Activated naive CD4-positive, alpha-beta T cell treated with anti-CD3 and anti-CD28 coated beads, Interleukin-2, amount 10 ng/mL, durations not matched to agents 5 hours and 36 hours (primary cell): ENCODE data around the gene TNK1. TPM values are rescaled to one million over a fixed set of nuclear protein-coding genes. Genes with fewer than 3 reads are reported as not detected.

Experiments used
- total RNA-seq, 2 experiments: library from RNA; stranded (reverse); gene quantifications; one replicate each; pipeline ENCODE4 v1.2.3, GENCODE V29; 2021

The TNK1 gene
- total RNA-seq: 1 to 10 TPM; 1.6 to 1.9 TPM

DNA sequence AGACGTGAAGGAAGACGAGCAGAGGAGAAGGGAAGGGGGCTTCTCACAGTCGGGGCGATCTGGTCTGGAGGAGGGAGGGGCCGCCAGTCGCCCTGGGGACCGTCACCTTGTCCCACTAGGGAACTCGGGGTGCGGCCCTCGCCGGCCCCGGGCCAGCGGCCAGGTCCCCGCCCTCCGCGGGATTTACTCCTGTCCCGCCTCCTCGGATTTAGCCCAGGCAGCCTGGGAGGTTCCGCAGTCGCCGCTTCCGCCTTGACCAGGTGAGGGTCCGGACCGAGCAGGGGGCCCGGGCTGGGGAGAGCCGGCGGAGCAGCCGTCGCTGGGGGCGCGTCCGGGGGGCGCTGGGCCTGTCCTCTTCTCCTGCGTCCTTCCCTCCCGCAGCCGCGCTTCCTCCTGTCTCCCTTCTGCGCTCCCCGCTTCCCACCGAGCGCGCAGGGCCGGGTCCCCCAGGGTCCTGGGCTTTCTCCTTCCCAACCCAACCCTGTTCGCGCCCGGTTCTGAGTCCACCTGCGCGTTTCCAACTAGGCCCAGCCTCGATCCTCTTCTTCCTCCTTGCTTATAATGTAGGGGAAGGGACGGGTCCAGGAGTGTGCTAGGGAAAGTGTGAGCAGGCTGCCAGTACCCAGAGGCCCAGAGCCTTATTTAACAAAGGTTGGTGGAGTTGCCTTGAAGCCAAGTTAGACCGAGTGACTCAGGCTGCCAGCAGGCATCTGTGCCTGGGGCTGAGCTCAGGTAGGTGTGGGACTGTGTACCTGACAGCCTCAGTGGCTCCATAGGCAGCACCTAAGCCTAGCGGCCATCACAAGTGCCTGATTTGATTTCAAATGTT lies at the start of gene TNK1:
TSS of gene TNK1 (plus strand) at position 235 of the 829 bp plus-strand sequence. CDS start 1,838 bp downstream, outside the sequence.

DNA sequence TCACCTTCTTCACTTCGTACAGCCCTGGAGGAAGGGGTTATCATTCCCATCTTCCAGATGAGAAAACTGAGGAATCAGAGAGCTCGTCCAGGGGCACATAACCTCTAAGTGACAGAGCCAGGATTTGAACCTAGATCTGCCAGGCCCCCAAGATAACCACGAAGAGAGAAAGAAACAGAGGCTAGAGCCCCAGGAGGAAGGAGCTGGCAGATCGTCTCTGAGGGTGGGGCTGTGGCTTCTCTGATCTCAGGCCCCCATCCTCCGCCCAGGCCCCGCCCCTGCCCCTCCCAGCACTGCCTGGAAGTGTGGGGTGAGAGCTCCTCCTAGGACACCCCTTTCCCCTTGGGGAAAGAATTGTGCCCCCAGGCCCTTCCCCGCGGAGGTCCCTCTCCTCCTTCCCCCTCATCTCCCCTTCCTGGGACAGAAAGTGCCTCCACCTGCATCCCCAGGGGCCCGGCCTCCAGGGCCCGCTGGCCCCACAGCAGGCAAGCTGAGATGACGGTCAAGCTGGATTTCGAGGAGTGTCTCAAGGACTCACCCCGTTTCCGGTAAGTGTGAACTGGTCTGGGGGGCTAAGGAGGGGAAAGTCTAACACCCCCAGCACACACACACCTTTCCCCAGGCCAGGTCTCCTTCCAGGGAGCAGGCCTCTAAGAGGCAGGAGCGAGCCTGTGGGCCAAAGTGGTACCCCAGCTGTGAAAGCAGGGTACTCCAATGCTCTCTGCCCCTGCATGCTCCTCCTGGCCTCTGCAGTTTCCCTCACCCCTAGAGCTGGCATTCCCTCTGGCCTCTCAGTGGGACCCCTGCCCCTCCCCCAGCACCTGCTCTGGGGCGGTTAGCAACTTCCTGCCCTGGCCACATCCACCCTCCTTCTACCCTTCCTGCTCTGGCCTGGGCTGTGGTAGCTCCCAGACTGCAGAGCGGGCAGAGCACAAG lies 44.4 kb upstream of the TNK1 start, which contains the start of gene ACAP1:
TSS of gene ACAP1 (plus strand) at position 290 of the 936 bp plus-strand sequence. CDS start at position 496, 206 bp downstream.

GRCh38 chr17:7351665-7352502 lies 29.0 kb upstream of the TNK1 start, which contains the start of gene KCTD11:
KCTD11 (plus strand) TSS chr17:7352162.

DNA sequence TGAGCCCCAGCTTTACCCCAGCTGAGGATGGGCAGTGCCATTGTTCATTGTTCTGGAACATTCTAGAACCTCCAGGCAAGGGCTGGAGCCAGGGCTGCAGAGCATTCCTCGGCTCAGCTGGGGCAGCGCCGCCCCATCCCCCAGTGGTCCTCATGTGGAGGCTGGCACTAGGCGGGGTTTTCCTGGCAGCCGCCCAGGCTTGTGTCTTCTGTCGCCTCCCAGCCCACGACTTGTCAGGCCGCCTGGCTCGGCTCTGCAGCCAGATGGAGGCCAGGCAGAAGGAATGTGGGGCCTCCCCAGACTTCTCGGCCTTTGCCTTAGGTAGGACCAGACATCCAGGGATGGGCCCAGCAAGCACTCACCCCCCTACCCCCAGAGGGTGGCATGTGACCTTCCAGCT lies 25.8 kb upstream of the TNK1 start, which contains the start of gene TMEM95:
TSS of gene TMEM95 (plus strand) at position 104 of the 400 bp plus-strand sequence. CDS start at position 153, 49 bp downstream.

GRCh38 chr17:7394452-7395191 lies 13.7 kb downstream of the TNK1 start, which contains the start of gene PLSCR3:
PLSCR3 (minus strand) TSS chr17:7394525; CDS start chr17:7394110, 415 bp downstream.

GRCh38 chr17:7403977-7404736 lies 23.3 kb downstream of the TNK1 start, which contains the start of gene TMEM256:
TMEM256 (minus strand) TSS chr17:7404097; CDS start chr17:7404084, 13 bp downstream.

DNA sequence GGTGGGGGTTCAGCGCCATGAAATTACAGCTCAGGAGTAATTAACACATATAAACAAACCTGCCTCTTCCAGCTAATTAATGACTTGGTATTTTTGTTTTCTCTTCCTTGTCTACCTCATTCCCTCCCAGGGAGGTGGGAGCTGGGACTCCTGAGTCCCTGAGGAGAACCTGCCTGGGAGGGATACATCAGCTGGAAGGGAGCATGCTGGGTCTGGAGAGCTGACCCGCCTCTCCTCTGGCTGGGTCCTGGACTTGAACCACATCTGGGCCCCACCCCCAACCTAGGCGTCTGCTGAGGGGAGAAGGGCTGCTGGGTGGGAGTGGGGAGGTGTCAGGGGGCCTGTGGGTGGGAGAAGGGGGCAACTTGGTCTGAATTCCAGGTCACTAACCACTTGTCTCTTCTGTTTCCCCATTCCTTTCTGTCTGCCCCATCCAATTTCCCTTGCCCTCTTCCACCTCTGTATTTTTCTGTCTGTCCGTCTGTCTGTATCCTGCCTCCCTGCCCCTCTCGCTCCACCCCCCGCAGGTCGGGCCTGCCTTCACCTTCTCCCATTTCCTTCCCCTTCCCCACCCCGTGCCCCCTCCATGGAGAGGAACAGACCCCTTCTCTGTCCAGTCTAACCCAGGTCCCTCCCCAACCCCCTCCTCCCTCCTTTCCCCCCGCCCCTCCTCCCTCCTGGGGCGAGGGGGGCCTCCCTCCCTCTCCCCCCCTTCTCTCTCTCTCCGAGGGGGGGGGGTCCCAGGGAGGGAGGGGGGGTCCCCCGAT lies 26.8 kb downstream of the TNK1 start, which contains the start of gene NLGN2:
TSS of gene NLGN2 (plus strand) at position 361 of the 767 bp plus-strand sequence. CDS start 411 bp downstream, outside the sequence.

DNA sequence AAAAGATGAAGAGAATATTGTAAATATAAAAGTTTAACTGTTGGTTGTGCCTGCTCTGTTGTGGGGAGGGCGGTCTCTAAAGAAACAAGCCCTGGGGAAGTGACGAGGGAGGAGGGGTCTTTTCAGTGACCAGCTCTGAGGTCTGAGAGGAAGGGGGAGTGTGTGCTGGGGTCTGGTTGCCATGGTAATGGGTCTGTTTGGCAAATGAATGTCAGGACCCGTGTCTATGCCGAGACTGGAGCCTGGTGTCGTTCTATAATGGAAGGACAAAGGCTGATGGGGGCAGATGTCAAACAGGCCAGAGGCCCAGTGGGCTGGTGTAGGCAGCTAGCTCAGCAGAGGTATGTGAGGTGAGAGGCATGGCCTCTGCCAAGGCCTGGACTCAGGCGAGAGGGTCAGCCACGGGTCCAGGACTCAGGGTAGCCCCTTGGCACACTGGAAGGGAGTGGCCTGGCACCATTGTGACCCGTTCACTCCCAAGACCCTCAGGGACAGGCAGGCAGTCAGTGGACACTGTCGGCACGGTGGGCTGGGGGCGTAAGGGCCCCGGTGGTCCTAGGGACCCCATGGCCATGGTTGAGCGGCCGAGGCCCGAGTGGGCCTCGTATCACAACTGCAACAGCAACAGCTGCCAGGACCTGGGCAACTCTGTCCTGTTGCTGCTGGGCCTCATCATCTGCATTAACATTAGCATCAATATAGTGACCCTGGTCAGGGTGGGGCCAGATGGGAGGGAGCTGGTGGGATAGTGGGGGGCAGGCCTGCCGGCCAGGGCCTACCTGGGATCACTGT lies 39.1 kb downstream of the TNK1 start, which contains the start of gene SPEM1:
TSS of gene SPEM1 (plus strand) at position 506 of the 792 bp plus-strand sequence. CDS start at position 567, 61 bp downstream.

DNA sequence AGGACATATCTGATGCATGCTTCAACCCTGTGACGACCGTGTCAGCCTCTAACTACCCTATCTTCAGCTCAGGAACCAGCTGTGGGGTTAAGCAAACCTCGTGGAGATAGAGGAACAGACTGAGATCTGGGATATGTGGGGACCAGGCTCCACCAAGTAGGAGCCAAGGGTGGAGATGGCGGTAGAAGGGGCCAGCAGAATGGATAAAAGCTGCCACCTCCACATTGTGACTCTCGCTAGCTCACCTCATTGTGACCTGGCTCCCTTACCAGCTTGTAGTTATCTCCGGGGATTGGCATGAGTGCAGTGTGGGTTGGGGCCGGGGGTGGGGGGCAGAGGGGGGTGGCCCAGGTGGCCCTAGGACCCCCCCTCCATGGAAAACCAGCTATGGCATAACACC lies 44.4 kb downstream of the TNK1 start, which contains the start of gene SPEM2:
TSS of gene SPEM2 (plus strand) at position 301 of the 400 bp plus-strand sequence. CDS start at position 374, 73 bp downstream.

DNA sequence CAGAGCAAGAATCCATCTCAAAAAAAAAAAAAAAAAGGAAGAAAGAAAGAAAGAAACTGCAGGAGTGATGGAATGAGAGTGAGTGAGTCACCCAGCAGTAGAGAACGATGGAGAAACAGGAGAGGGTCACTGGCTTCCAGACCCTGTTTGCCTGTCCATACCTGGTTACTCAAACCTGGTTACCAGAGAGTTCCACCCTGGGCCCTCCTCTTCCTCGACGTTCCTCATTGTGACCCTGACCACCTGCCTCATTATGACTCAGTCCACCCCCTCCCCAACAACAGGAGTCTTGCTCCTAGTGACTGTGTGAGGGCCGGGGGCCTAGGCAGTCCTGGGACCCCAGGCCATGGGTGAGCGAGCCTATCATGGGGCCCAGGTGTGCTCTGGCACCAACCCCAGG lies 47.7 kb downstream of the TNK1 start, which contains the start of gene SPEM3:
TSS of gene SPEM3 (plus strand) at position 301 of the 400 bp plus-strand sequence. CDS start at position 347, 46 bp downstream.

Other genes starting within 250 kb of the TNK1 start
- gene ASGR1, start 201.7 kb upstream of the TNK1 start, total RNA-seq: 1 to 10 TPM in 1 of 2 experiments, under 1 TPM in 1; 0.63 to 1.2 TPM
- 10 to 100 TPM; 11.6 to 11.9 TPM for gene DLG4, start 161.3 kb upstream of the TNK1 start, total RNA-seq
- gene ACADVL, start 161.2 kb upstream of the TNK1 start, total RNA-seq: 100 to 1,000 TPM; 291 to 311 TPM
- 10 to 100 TPM; 47.0 to 47.5 TPM for gene DVL2, start 146.6 kb upstream of the TNK1 start, total RNA-seq
- gene PHF23, start 141.6 kb upstream of the TNK1 start, total RNA-seq: 10 to 100 TPM; 53.9 to 55.9 TPM
- 100 to 1,000 TPM; 276 to 282 TPM for gene GABARAP, start 138.6 kb upstream of the TNK1 start, total RNA-seq
- gene CTDNEP1, start 129.4 kb upstream of the TNK1 start, total RNA-seq: 100 to 1,000 TPM; 154 to 160 TPM
- 10 to 100 TPM; 36.2 to 44.5 TPM for gene ELP5, start 128.9 kb upstream of the TNK1 start, total RNA-seq
- under 1 TPM; 0.53 to 0.76 TPM for gene CLDN7, start 118.6 kb upstream of the TNK1 start, total RNA-seq
- not detected for gene SLC2A4, start 99.4 kb upstream of the TNK1 start, total RNA-seq
- under 1 TPM; 0.55 to 0.67 TPM for gene YBX2, start 86.5 kb upstream of the TNK1 start, total RNA-seq
- gene EIF5A, start 73.5 kb upstream of the TNK1 start, total RNA-seq: 100 to 1,000 TPM; 429 to 433 TPM
- 10 to 100 TPM; 67.6 to 77.5 TPM for gene GPS2, start 65.7 kb upstream of the TNK1 start, total RNA-seq
- gene NEURL4, start 51.8 kb upstream of the TNK1 start, total RNA-seq: 10 to 100 TPM; 35.8 to 41.7 TPM
- 100 to 1,000 TPM; 738 to 785 TPM for gene ACAP1, start 44.6 kb upstream of the TNK1 start, total RNA-seq
- gene KCTD11, start 28.9 kb upstream of the TNK1 start, total RNA-seq: 1 to 10 TPM; 7.0 to 7.1 TPM
- gene TMEM95, start 25.9 kb upstream of the TNK1 start, total RNA-seq: not detected
- gene PLSCR3, start 13.4 kb downstream of the TNK1 start, total RNA-seq: 100 to 1,000 TPM; 159 to 160 TPM
- gene TMEM256, start 23.0 kb downstream of the TNK1 start, total RNA-seq: 10 to 100 TPM; 66.2 to 67.9 TPM
- 1 to 10 TPM; 4.9 to 5.1 TPM for gene NLGN2, start 26.8 kb downstream of the TNK1 start, total RNA-seq
- gene SPEM1, start 39.2 kb downstream of the TNK1 start, total RNA-seq: not detected
- not detected for gene SPEM2, start 44.5 kb downstream of the TNK1 start, total RNA-seq
- gene SPEM3, start 47.8 kb downstream of the TNK1 start, total RNA-seq: not detected
- gene TMEM102, start 54.3 kb downstream of the TNK1 start, total RNA-seq: 10 to 100 TPM; 16.3 to 17.0 TPM
- 10 to 100 TPM; 21.3 to 21.6 TPM for gene FGF11, start 58.4 kb downstream of the TNK1 start, total RNA-seq
- gene CHRNB1, start 64.0 kb downstream of the TNK1 start, total RNA-seq: 10 to 100 TPM; 15.3 to 19.0 TPM
- gene ZBTB4, start 98.5 kb downstream of the TNK1 start, total RNA-seq: 10 to 100 TPM; 29.0 to 29.5 TPM
- not detected for gene SLC35G6, start 100.4 kb downstream of the TNK1 start, total RNA-seq
- 100 to 1,000 TPM; 174 to 175 TPM for gene POLR2A, start 103.3 kb downstream of the TNK1 start, total RNA-seq
- 100 to 1,000 TPM; 100 to 103 TPM for gene TNFSF12, start 168.0 kb downstream of the TNK1 start, total RNA-seq
- 1 to 10 TPM; 7.2 to 7.4 TPM for gene TNFSF13, start 177.7 kb downstream of the TNK1 start, total RNA-seq
- 10 to 100 TPM; 37.6 to 42.1 TPM for gene SENP3, start 180.8 kb downstream of the TNK1 start, total RNA-seq
- 10 to 100 TPM in 1 of 2 experiments, 1 to 10 TPM in 1; 9.8 to 10.3 TPM for gene CD68, start 198.5 kb downstream of the TNK1 start, total RNA-seq
- gene MPDU1, start 202.8 kb downstream of the TNK1 start, total RNA-seq: 10 to 100 TPM; 52.8 to 56.0 TPM
- gene SOX15, start 209.0 kb downstream of the TNK1 start, total RNA-seq: under 1 TPM; 0.17 to 0.38 TPM
- 10 to 100 TPM; 29.3 to 32.6 TPM for gene FXR2, start 233.8 kb downstream of the TNK1 start, total RNA-seq
- 10 to 100 TPM; 32.7 to 38.7 TPM for gene SAT2, start 246.7 kb downstream of the TNK1 start, total RNA-seq
- not detected for gene SHBG, start 249.0 kb downstream of the TNK1 start, total RNA-seq